ENCODE measurements around the gene FANCC.

DNA sequence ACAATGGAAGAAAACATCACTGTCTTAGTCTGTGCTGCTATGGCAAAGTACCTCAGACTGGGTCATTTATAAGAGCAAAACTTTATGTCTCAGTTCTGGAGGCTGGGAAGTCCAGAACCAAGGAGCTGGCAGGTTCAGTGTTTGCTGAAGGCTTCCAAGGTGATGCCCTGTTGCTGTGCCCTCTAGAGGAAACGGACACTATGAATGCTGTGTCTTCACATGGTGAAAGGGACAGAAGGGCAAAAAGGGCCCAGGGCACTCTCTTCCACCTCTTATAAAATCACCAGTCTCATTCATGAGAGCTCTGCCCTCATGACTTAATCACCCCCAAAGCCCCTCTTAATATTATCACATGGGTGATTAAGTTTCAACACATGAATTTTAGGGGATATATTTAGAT lies 143.5 kb downstream of the FANCC start:
- TF ChIP-seq, protein P1, sequence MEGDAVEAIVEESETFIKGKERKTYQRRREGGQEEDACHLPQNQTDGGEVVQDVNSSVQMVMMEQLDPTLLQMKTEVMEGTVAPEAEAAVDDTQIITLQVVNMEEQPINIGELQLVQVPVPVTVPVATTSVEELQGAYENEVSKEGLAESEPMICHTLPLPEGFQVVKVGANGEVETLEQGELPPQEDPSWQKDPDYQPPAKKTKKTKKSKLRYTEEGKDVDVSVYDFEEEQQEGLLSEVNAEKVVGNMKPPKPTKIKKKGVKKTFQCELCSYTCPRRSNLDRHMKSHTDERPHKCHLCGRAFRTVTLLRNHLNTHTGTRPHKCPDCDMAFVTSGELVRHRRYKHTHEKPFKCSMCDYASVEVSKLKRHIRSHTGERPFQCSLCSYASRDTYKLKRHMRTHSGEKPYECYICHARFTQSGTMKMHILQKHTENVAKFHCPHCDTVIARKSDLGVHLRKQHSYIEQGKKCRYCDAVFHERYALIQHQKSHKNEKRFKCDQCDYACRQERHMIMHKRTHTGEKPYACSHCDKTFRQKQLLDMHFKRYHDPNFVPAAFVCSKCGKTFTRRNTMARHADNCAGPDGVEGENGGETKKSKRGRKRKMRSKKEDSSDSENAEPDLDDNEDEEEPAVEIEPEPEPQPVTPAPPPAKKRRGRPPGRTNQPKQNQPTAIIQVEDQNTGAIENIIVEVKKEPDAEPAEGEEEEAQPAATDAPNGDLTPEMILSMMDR (IDR thresholded peaks at IDR 0.05): no peak
- no peak for TF ChIP-seq POLR2A (IDR thresholded peaks at IDR 0.05)
